Mesodermal cell (in vitro differentiated cells): ENCODE results near the gene CATSPER1.

Experiments
- H3K27ac ChIP-seq: 2 replicates; pipeline ENCODE4 v1.7.0; 2013; ENCODE audit warnings: mild to moderate bottlenecking, low read depth, low read length, moderate library complexity; ENCODE audit not compliant: severe bottlenecking
- H3K36me3 ChIP-seq: 2 replicates; pipeline ENCODE4 v1.7.1; 2013; ENCODE audit warnings: mild to moderate bottlenecking, low read length, moderate library complexity; ENCODE audit not compliant: control insufficient read depth, insufficient read depth
- H3K4me1 ChIP-seq: one replicate; pipeline ENCODE4 v1.7.1; 2013; ENCODE audit warnings: mild to moderate bottlenecking, low read length; ENCODE audit not compliant: insufficient read depth, control insufficient read depth, poor library complexity, severe bottlenecking
- H3K4me3 ChIP-seq: 2 replicates; pipeline ENCODE4 v1.7.0; 2013; ENCODE audit warnings: low read length, control low read depth, mild to moderate bottlenecking; ENCODE audit not compliant: insufficient read depth, poor library complexity, severe bottlenecking; ENCODE audit errors: extremely low read depth
- H3K9me3 ChIP-seq: 2 replicates; pipeline ENCODE4 v1.7.1; 2013; ENCODE audit warnings: mild to moderate bottlenecking, low read length, moderate library complexity; ENCODE audit not compliant: control insufficient read depth
- WGBS, 2 experiments: methylation state at CpG; one replicate each; pipeline ENCODE4 v1.1.5; 2013; ENCODE audit warnings: missing lambda C conversion rate in 2 of 2; ENCODE audit not compliant: insufficient coverage in 2 of 2; 5-methylcytosine and 5-hydroxymethylcytosine counted together

Gene CATSPER1

DNA sequence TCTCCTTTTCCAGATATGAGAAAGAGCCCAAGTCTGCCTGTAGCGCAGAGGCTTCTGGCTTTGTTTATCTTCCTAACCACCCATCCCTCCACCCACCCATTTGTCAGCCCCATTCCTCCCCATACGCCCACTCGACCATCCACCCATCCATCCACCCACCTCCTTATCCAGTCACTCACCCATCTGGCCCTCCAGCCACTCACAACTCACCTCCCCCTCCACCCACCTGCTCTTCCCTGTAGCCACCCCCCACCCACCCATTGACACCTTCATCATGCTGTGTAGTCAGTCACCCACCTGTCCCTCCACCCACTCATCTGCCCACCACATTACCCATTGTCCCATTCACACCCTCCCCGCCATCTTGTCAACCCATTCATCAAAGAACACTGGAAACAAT is 9.0 kb downstream of the CATSPER1 start:
- Histone ChIP-seq H3K9me3 (no peaks in the 10 kb centered on the region), H3K4me1 (peaks cover 43% of the 10 kb centered on the region), H3K36me3 (no peaks in the 10 kb centered on the region), H3K4me3 (no peak overlapping the region), H3K27ac (no peak overlapping the region)
- 84 to 93% methylated on average over 3 of the region's 4 CpGs for WGBS, 2 experiments

DNA sequence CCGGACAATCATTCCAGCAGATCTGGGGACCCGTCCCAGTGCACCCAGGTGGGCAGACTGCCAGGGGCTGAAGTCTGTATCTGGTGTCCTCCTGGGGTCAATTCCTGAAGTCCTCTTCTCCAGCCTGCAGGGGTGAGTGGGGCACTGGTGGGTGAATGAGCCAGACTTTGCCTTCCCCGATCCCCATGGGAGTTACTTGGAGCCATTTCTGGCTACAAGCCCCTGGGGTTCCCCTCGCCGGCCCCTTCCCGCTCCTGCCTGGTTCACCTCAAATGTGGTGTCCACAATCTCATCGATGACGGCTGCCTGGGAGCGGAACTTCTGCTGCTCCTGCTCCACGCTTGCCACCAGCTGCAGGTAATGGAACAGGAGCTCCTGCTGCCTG is 9.5 kb downstream of the CATSPER1 start:
- H3K9me3 ChIP-seq, result no peaks in the 10 kb centered on the region
- no peak overlapping the region for H3K27ac ChIP-seq
- H3K36me3 ChIP-seq, result no peaks in the 10 kb centered on the region
- peaks cover 38% of the 10 kb centered on the region for H3K4me1 ChIP-seq
- no peak overlapping the region for H3K4me3 ChIP-seq
- WGBS, 2 experiments, result 88 to 99% methylated on average over 6 to 10 of the region's 10 CpGs

GRCh38 chr11:66015936-66016792 is 10.1 kb downstream of the CATSPER1 start:
- H3K27ac ChIP-seq, result no peak overlapping the region
- no peak overlapping the region for H3K4me3 ChIP-seq
- 89 to 92% methylated on average over 16 to 18 of the region's 18 CpGs for WGBS, 2 experiments
- no peaks in the 10 kb centered on the region for H3K36me3 ChIP-seq
- no peaks in the 10 kb centered on the region for H3K9me3 ChIP-seq
- peaks cover 32% of the 10 kb centered on the region for H3K4me1 ChIP-seq

GRCh38 chr11:66015454-66015881 is 10.8 kb downstream of the CATSPER1 start:
- 80 to 83% methylated on average over 6 of the region's 7 CpGs for WGBS, 2 experiments
- Histone ChIP-seq H3K4me3 (no peak overlapping the region), H3K4me1 (peaks cover 25% of the 10 kb centered on the region), H3K36me3 (no peaks in the 10 kb centered on the region), H3K27ac (peak overlapping the region; percentile 16), H3K9me3 (no peaks in the 10 kb centered on the region)

DNA sequence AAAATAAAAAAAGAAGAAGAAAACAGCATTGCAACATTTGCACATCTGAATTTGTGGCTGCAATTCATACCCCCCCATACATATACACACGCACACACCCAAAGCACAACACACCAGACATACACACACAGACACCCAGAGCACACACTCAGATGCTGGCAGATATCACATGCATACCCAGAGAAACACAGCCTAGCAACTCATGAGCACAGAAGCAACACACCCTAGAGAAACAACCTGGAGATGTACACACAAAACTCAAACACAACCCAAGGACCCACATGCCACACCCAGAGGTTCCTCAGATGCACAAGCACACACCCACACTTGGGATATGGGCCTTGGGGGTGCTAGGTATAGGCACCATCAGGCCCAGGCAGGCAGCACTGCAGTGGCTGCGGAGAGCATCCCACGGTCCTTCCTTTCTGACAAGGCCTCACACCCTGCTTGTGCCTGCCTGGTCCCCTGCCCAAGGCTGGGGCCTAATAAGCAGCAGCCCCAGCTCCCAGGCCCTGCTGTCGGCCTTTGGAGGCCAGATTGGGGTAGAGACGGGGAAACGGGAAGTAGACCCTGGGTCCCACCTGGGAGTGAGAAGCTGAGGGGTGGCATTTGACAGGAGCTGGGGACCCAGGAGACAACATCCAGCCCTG is 11.3 kb downstream of the CATSPER1 start:
- WGBS, 2 experiments, result 93 to 95% methylated on average over 2 to 5 of the region's 6 CpGs
- no peak overlapping the region for H3K4me3 ChIP-seq
- H3K36me3 ChIP-seq, result no peaks in the 10 kb centered on the region
- H3K4me1 ChIP-seq, result peaks cover 25% of the 10 kb centered on the region
- H3K27ac ChIP-seq, result peak overlapping the region; percentile 16
- no peaks in the 10 kb centered on the region for H3K9me3 ChIP-seq

GRCh38 chr11:66013762-66014100 is 12.5 kb downstream of the CATSPER1 start:
- Histone ChIP-seq H3K4me3 (no peak overlapping the region), H3K27ac (no peak overlapping the region), H3K36me3 (no peaks in the 10 kb centered on the region), H3K4me1 (peaks cover 27% of the 10 kb centered on the region), H3K9me3 (no peaks in the 10 kb centered on the region)
- 79 to 80% methylated on average over 4 to 7 of the region's 7 CpGs for WGBS, 2 experiments

GRCh38 chr11:66012946-66013761 is 13.1 kb downstream of the CATSPER1 start:
- H3K27ac ChIP-seq, result no peak overlapping the region
- 82 to 84% methylated on average over 10 to 11 of the region's 12 CpGs for WGBS, 2 experiments
- H3K4me1 ChIP-seq, result peaks cover 27% of the 10 kb centered on the region
- H3K9me3 ChIP-seq, result no peaks in the 10 kb centered on the region
- no peaks in the 10 kb centered on the region for H3K36me3 ChIP-seq
- H3K4me3 ChIP-seq, result no peak overlapping the region

GRCh38 chr11:66012371-66012945 is 13.8 kb downstream of the CATSPER1 start:
- WGBS, 2 experiments, result 77 to 86% methylated on average over 7 to 10 of the region's 12 CpGs
- Histone ChIP-seq H3K4me3 (no peak overlapping the region), H3K36me3 (no peaks in the 10 kb centered on the region), H3K4me1 (peaks cover 27% of the 10 kb centered on the region), H3K9me3 (no peaks in the 10 kb centered on the region), H3K27ac (no peak overlapping the region)

DNA sequence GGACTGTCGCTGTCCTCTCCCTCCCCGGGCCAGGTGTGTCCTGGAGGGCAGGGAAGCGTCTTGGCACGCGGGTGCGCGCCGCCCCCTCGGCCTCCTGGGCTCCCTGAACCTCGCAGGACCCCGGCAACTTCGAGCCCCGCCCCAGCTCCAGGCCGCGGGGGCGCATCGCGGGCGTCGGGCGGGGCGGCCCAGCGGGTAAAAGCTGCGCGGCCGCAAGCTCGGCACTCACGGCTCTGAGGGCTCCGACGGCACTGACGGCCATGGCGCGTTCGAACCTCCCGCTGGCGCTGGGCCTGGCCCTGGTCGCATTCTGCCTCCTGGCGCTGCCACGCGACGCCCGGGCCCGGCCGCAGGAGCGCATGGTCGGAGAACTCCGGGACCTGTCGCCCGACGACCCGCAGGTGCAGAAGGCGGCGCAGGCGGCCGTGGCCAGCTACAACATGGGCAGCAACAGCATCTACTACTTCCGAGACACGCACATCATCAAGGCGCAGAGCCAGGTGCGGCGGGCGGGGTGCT is 14.4 kb downstream of the CATSPER1 start, which contains the start of gene CST6:
Gene CST6 (plus strand): TSS at position 224 of the 519 bp plus-strand sequence. CDS start 37 bp downstream, at position 261.
- Histone ChIP-seq H3K36me3 (no peaks in the 10 kb centered on the region), H3K4me3 (no peak within 1 kb of the TSS), H3K9me3 (no peaks in the 10 kb centered on the region), H3K4me1 (peaks cover 31% of the 10 kb centered on the region), H3K27ac (no peak within 1 kb of the TSS)
- 76 to 88% methylated on average over 61 of the region's 61 CpGs for WGBS, 2 experiments

GRCh38 chr11:66011239-66011784 is 15.0 kb downstream of the CATSPER1 start:
- WGBS, 2 experiments, result 87 to 90% methylated on average over 8 to 14 of the region's 14 CpGs
- Histone ChIP-seq H3K4me3 (no peak overlapping the region), H3K4me1 (peaks cover 33% of the 10 kb centered on the region), H3K9me3 (no peaks in the 10 kb centered on the region), H3K36me3 (peaks cover 4% of the 10 kb centered on the region), H3K27ac (no peak overlapping the region)
